Tibial nerve (tissue), 4 donors: ENCODE measurements around the gene MMD. TPM values are rescaled to one million over a fixed set of nuclear protein-coding genes. Genes with fewer than 3 reads are reported as not detected.
"Not testable (repeated sequence)": the region's sequence is repeated elsewhere in the genome, so short reads cannot be mapped to it uniquely, and the experiment has no call there.

Experiments used
- DNase-seq, 2 donors: peaks; one replicate each; pipeline ENCODE4 v3.0.0-alpha.2; 2019; ENCODE audit warnings: low spot score in 2 of 2
- H3K27ac ChIP-seq, 4 donors: fragments of 200-600 bp; sonication (generic) in 3 of 4; one replicate each; pipeline ENCODE4 v1.5.1; 2017 to 2019; ENCODE audit warnings: mild to moderate bottlenecking in 1 of 4
- H3K27me3 ChIP-seq, 2 donors: fragments of 200-600 bp; sonication (generic) in 1 of 2; one replicate each; pipeline versions ENCODE4 v1.5.1 to v1.6.0; 2017 to 2019
- H3K36me3 ChIP-seq, 3 donors: fragments of 200-600 bp; sonication (generic); one replicate each; pipeline ENCODE4 v1.5.1; 2018 to 2019
- H3K4me1 ChIP-seq, 4 donors: fragments of 200-600 bp; sonication (generic) in 3 of 4; one replicate each; pipeline ENCODE4 v1.5.1; 2017 to 2019
- H3K4me3 ChIP-seq, 4 donors: fragments of 200-600 bp; sonication (generic) in 3 of 4; one replicate each; pipeline ENCODE4 v1.5.1; 2017 to 2019; ENCODE audit warnings: mild to moderate bottlenecking in 1 of 4, moderate library complexity in 1 of 4
- H3K9me3 ChIP-seq, 4 donors: fragments of 200-600 bp; sonication (generic) in 3 of 4; one replicate each; pipeline ENCODE4 v1.5.1; 2017 to 2019
- EP300 ChIP-seq, 2 donors: sonication (generic); formaldehyde crosslinking; IDR thresholded peaks; one replicate each; pipeline ENCODE4 v1.6.1; 2017; ENCODE audit warnings: antibody characterized with exemption in 2 of 2, mild to moderate bottlenecking in 1 of 2
- POLR2A ChIP-seq, 2 donors: fragments of 450-650 bp; IDR thresholded peaks; one replicate each; pipeline ENCODE4 v1.6.1; 2017; ENCODE audit warnings: antibody characterized with exemption in 2 of 2, mild to moderate bottlenecking in 2 of 2, moderate library complexity in 2 of 2
- WGBS, 2 donors: methylation state at CpG; one replicate each; pipeline ENCODE4 v1.1.5; 2018; 5-methylcytosine and 5-hydroxymethylcytosine counted together
- total RNA-seq, 4 donors: library from RNA; depleted of rRNA; stranded (reverse); fragments of >200 nt; gene quantifications; one replicate each; pipeline ENCODE4 v1.1.0, GENCODE V29; 2016
- TF ChIP-seq, protein P1 (sequence below), 5 experiments: fragments of 200-600 bp in 3 of 5; fragments of 450-650 bp in 2 of 5; sonication (generic) in 3 of 5; IDR thresholded peaks; one replicate each; pipeline ENCODE4 v1.5.1; 2016 to 2019; ENCODE audit warnings: antibody characterized with exemption in 5 of 5, mild to moderate bottlenecking in 3 of 5, moderate library complexity in 2 of 5

MMD gene
- total RNA-seq, 4 donors from 2014 or later = 16.1 to 60.9 (median 37.7) TPM

DNA sequence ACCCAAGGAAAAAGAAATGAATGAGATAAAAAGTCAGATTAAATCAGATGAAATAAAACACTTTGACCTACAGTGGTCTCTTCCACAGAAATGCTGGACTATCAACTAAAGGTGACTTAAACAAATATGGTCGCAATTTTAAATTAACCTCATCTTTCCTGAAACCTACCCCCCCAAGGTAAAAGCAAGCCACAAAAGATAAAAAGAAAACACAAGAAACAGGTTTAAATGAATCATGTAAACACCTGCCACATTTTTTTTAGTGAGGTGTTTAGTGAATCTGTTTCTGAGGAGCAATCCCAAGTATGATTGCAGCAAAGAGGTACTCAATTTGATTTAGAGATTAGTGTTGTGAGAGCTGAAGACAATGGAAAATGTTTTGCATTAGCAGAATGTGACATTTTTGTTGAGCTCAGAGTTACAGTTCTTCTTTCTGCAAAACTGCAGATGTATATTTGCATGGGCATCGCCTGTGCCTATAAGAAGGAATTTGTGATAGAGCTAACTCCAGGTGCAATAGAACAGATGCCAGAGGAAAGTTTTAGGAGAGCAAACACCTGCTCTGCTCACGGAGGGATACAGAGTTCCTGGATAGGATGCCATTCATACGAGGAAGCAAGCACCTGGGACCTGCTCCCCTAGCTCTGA is 3.4 kb upstream of the MMD start:
- no peak for DNase-seq
- Histone ChIP-seq H3K27ac (peak overlapping the region in 1 of 4 donors; percentile 68), H3K36me3 (no peaks in the 10 kb centered on the region), H3K4me1 (peaks cover 0 to 29% (median 6%) of the 10 kb centered on the region in 4 donors), H3K27me3 (no peaks in the 10 kb centered on the region), H3K9me3 (no peaks in the 10 kb centered on the region), H3K4me3 (no peak overlapping the region)
- WGBS, 2 donors = 67 to 69% methylated on average over 4 of the region's 4 CpGs
- TF ChIP-seq POLR2A (IDR thresholded peaks at IDR 0.05) = no peak
- TF ChIP-seq, protein P1, sequence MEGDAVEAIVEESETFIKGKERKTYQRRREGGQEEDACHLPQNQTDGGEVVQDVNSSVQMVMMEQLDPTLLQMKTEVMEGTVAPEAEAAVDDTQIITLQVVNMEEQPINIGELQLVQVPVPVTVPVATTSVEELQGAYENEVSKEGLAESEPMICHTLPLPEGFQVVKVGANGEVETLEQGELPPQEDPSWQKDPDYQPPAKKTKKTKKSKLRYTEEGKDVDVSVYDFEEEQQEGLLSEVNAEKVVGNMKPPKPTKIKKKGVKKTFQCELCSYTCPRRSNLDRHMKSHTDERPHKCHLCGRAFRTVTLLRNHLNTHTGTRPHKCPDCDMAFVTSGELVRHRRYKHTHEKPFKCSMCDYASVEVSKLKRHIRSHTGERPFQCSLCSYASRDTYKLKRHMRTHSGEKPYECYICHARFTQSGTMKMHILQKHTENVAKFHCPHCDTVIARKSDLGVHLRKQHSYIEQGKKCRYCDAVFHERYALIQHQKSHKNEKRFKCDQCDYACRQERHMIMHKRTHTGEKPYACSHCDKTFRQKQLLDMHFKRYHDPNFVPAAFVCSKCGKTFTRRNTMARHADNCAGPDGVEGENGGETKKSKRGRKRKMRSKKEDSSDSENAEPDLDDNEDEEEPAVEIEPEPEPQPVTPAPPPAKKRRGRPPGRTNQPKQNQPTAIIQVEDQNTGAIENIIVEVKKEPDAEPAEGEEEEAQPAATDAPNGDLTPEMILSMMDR (IDR thresholded peaks at IDR 0.05) = no peak
- no peak for TF ChIP-seq EP300 (IDR thresholded peaks at IDR 0.05)

DNA sequence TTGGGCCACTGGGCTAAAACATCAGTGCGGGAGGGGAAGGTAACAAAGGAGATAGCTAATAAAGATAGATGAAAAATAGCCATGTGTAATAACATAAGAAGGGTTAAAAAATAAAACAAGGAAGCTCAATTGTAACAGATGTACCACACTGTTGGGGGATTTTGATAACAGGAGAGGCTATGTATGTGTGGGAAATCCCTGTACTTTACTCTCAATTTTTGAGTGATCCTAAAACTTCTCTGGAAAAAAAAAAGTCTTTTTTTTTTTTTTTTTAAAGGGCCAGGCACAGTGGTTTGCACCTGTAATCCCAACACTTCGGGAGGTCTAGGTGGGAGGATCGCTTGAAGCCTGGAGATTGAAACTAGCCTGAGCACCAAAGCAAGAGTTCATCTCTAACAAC is 1.9 kb upstream of the MMD start:
- Histone ChIP-seq H3K36me3 (no peaks in the 10 kb centered on the region), H3K4me3 (no peak overlapping the region), H3K27me3 (no peaks in the 10 kb centered on the region), H3K27ac (no peak overlapping the region), H3K9me3 (no peaks in the 10 kb centered on the region), H3K4me1 (peaks cover 0 to 31% (median 10%) of the 10 kb centered on the region in 4 donors)
- DNase-seq = no peak
- no peak for TF ChIP-seq POLR2A (IDR thresholded peaks at IDR 0.05)
- 88 to 89% methylated on average over 3 of the region's 3 CpGs for WGBS, 2 donors

DNA sequence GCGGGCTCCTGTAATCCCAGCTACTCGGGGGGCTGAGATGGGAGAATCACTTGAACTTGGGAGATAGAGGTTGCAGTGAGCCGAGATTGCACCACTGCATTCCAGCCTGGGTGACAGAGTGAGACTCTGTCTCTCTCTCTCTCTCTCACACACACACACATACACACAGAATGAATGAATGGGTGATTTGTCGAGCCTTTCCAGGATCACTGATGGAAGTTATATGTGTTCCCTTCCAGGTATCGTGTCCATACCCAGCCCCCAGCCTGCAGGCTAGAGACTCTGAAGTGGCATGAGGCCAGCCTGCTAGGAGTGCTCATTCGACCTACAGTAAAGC is 1.2 kb upstream of the MMD start:
- not testable (repeated sequence) for H3K27ac ChIP-seq, H3K4me3 ChIP-seq, H3K27me3 ChIP-seq, H3K36me3 ChIP-seq, DNase-seq, H3K9me3 ChIP-seq
- 70 to 74% methylated on average over 6 of the region's 6 CpGs for WGBS, 2 donors
- peaks cover 0 to 26% (median 10%) of the 10 kb centered on the region in 4 donors for H3K4me1 ChIP-seq

DNA sequence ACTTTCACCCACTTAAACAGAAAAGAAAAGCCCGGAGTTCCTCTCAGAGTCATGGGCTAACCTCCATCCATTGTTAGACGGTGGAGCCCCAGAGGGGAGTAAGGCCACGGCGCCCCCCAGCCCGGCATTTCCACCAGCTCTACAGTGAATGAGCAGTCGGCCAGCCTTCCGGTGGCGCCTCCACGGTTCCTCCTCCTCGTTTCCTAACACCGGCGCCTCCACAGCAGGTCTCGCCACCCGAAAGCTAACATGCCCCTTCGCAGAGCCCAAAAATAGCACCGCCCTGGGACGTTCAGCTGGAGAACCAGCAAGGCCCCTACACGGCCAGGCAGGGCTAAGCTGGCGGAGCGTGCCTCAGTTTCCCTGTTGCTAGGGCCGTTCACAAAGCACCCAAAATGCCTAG is 858 bp downstream of the MMD start:
- WGBS, 2 donors = 0% methylated on average over 5 to 6 of the region's 21 CpGs
- peak; percentile 23 to 28 for DNase-seq
- no peaks in the 10 kb centered on the region for H3K36me3 ChIP-seq
- H3K4me1 ChIP-seq = peaks cover 0 to 22% (median 10%) of the 10 kb centered on the region in 4 donors
- TF ChIP-seq POLR2A (IDR thresholded peaks at IDR 0.05) (no peak), EP300 (IDR thresholded peaks at IDR 0.05) (no peak)
- TF ChIP-seq, protein P1 (IDR thresholded peaks at IDR 0.05) = no peak
- H3K9me3 ChIP-seq = no peaks in the 10 kb centered on the region
- H3K4me3 ChIP-seq = peak overlapping the region; percentile 76 to 94 (median 80)
- no peaks in the 10 kb centered on the region for H3K27me3 ChIP-seq
- peak overlapping the region; percentile 74 to 92 (median 84) for H3K27ac ChIP-seq

DNA sequence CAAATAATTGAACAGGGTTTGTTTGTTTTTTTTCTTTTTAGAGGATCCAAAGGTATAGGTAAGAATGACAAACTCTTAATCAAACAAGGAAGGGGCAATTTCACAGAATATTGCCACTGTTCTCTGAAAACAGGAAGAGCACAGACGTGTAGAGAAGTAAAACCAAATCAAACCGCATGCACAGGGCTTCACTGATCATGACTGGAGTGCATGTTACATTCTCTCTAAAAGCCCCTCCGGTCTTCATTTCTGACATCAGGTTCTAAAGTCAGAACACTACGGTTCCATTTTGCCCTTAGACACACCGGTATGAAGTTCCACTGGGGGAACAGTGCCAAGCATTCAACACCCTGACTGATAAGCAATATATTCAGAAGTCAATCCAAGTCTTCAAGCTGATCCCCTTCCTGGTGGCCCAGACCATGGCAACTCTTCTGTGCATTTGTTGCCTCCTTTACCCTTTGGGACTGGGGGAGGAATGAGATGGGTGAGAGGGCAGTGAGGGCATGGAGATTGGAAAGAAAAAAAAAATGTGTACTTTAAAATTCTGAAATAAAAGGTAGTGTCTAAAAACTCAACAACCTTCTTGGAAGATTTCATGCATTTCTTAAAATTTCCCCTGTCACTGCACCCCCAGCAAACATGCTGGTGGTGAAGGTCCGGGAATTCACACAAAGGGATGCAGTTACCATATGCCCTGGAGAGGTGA is 1.4 kb downstream of the MMD start:
- Histone ChIP-seq H3K4me1 (peaks cover 0 to 22% (median 10%) of the 10 kb centered on the region in 4 donors), H3K9me3 (no peaks in the 10 kb centered on the region), H3K4me3 (peak overlapping the region; percentile 76 to 94 (median 80)), H3K36me3 (no peaks in the 10 kb centered on the region), H3K27ac (peak overlapping the region in 3 of 4 donors; percentile 81 to 92 (median 87)), H3K27me3 (no peaks in the 10 kb centered on the region)
- 38 to 39% methylated on average over 6 of the region's 6 CpGs for WGBS, 2 donors
- TF ChIP-seq, protein P1 (IDR thresholded peaks at IDR 0.05) = no peak
- TF ChIP-seq EP300 (IDR thresholded peaks at IDR 0.05) (no peak), POLR2A (IDR thresholded peaks at IDR 0.05) (no peak)
- no peak for DNase-seq
